Dedifferentiated amniotic fluid mesenchymal stem cell (primary cell): ENCODE results near the gene SHC2.
"Not testable (repeated sequence)": the region's sequence is repeated elsewhere in the genome, so short reads cannot be mapped to it uniquely, and the experiment has no call there.

Source experiments
- DNase-seq: peaks from one replicate; pipeline ENCODE4 v3.0.0-alpha.2; 2016; ENCODE audit errors: extremely low spot score

The SHC2 gene

GRCh38 chr19:408441-408901 lies 52.4 kb downstream of the SHC2 start:
- no peak for DNase-seq

GRCh38 chr19:407511-408440 lies 53.1 kb downstream of the SHC2 start:
- DNase-seq = no peak

- no peak for DNase-seq
These were observed 53.8 kb downstream of the SHC2 start for GRCh38 chr19:406971-407510.

GRCh38 chr19:406135-406781 lies 54.6 kb downstream of the SHC2 start:
- DNase-seq = no peak

- no peak for DNase-seq
These were observed 55.5 kb downstream of the SHC2 start for GRCh38 chr19:405121-405965.

- DNase-seq = no peak
These were observed 57.4 kb downstream of the SHC2 start for GRCh38 chr19:403221-404027.

- no peak for DNase-seq
These were observed 58.0 kb downstream of the SHC2 start for GRCh38 chr19:402786-403185.

GRCh38 chr19:401866-402511 lies 58.8 kb downstream of the SHC2 start:
- no peak for DNase-seq

- no peak for DNase-seq
These were observed 59.6 kb downstream of the SHC2 start for GRCh38 chr19:400976-401865.

GRCh38 chr19:399370-399769 lies 61.5 kb downstream of the SHC2 start:
- DNase-seq = no peak

- no peak for DNase-seq
These were observed 62.1 kb downstream of the SHC2 start for GRCh38 chr19:398719-399118.

GRCh38 chr19:397941-398706 lies 62.7 kb downstream of the SHC2 start:
- no peak for DNase-seq

GRCh38 chr19:397321-397720 lies 63.5 kb downstream of the SHC2 start:
- DNase-seq = no peak

- DNase-seq = no peak
These were observed 65.4 kb downstream of the SHC2 start for GRCh38 chr19:395467-395866.

GRCh38 chr19:394857-395256 lies 66.0 kb downstream of the SHC2 start:
- not testable (repeated sequence) for DNase-seq

GRCh38 chr19:393560-393959 lies 67.3 kb downstream of the SHC2 start:
- not testable (repeated sequence) for DNase-seq

GRCh38 chr19:392375-392970 lies 68.4 kb downstream of the SHC2 start:
- no peak for DNase-seq

- no peak for DNase-seq
These were observed 69.0 kb downstream of the SHC2 start for GRCh38 chr19:391726-392374.
